Esophagus mucosa (tissue), 1 donor: ENCODE data around the gene PCTP. TPM values are rescaled to one million over a fixed set of nuclear protein-coding genes. Genes with fewer than 3 reads are reported as not detected.
A peak's percentile ranks its signal among the peaks of the same experiment; 100 is the strongest.

Source experiments
- ATAC-seq: fragments of 200-7000 bp; cut with Tn5 transposase; one replicate; pipeline ENCODE4 v1.9.1; 2020
- total RNA-seq: library from RNA; stranded (reverse); gene quantifications from one replicate; pipeline ENCODE4 v1.2.4, GENCODE V29; 2023
- donor health status: DM: yes; HTN: yes; CAD: no.

The PCTP gene
- total RNA-seq: 9.1 TPM

- ATAC-seq: peak; percentile 99
Observed at GRCh38 chr17:55750750-55751657, at the start of gene PCTP. TSS of gene PCTP (plus strand) at chr17:55751051. CDS start at chr17:55751104, 53 bp downstream.

DNA sequence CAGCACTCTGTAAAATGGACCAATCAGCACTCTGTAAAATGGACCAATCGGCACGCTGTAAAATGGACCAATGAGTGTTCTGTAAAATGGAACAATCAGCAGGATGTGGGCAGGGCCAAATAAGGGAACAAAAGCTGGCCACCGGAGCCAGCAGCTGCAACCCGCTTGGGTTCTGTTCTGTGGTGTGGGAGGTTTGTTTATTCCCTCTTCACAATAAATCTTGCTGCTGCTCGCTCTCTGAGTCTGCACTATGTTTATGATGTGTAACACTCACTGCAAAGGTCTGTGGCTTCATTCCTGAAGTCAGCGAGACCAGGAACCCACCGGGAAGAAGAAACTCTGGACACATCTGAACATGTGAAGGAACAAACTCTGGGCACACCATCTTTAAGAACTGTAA, 48.7 kb upstream of the PCTP start:
- no peak for ATAC-seq

DNA sequence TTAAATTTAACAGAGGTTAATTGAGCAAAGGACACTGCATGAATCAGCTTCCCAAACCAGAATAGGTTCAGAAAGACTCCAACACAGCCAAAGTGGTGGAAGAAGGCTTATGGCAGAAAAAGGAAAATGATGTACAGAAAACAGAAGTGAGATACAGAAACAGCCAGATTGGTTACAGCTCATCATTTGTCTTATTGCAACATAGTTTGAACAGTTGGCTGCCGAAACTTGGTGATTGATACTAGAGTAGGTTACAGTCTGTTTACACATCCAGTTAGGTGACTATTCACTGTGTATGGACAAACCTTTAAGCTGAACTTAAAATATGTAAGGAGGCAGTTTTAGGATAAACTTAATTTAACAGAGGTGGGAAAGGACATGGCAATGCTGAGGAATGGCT, 46.5 kb upstream of the PCTP start:
- no peak for ATAC-seq

GRCh38 chr17:55705847-55706246, 45.0 kb upstream of the PCTP start:
- peak; percentile 39 for ATAC-seq

- ATAC-seq: no peak
Observed at GRCh38 chr17:55706808-55707773, 43.8 kb upstream of the PCTP start.

DNA sequence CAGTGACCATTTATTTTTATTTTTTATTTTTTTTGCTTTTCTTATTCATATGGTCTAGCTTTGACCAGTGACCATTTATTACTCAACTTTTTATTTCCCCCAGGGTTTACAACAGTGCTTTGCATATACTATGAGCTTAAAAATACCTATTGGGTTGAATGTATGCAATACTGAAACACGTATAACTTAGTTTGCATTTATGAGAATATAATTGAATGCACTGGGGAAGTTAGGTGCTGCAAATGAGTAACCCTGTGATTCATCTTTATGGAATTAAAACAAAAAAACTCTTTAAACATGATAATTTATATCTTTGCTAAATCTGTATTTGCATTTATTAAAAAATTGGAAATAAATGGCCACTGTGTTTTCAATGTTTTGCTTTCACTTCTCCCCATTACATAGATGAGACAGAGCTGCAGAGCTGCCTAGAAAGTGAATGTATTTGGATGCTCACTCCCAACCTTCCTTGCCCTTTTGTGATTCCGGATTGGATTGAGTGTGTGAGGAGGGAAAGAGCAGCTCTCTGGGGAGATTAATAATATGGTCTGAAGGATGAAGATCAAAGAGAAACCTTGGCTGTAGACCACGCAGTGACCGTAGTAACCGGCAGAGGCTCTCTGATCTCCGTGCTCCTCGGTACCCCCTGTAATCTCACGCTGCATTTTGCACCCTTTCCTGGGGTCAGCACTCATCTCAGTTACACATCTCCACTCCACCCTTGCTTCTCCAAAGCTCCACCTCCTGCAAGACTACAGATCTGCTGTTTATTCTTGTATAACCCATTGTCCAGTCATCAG, 42.5 kb upstream of the PCTP start:
- ATAC-seq: no peak

- no peak for ATAC-seq
Observed at GRCh38 chr17:55709440-55709839, 41.4 kb upstream of the PCTP start.

GRCh38 chr17:55709984-55710383, 40.9 kb upstream of the PCTP start:
- ATAC-seq: no peak

DNA sequence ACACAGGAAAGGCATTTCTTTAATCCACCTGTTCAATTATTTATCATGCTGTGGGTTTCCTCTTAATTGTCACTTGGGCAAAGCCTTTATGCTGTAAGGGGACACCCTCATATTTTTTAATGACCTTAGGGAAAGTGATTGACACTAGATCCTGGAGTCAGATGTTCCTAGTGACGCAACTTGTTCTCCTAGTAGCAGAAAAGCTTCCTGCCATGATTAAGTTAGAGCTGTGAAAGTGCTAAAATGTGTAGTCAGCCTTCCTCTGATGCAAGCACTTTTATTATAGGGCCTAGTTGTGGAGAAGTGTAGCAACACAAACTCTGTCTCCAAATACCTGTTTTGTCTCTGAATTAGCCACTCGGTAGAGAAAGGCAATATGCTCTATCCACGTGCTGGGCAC, 40.4 kb upstream of the PCTP start:
- ATAC-seq: peak; percentile 51

- ATAC-seq: no peak
Observed at GRCh38 chr17:55710829-55711496, 39.9 kb upstream of the PCTP start.

DNA sequence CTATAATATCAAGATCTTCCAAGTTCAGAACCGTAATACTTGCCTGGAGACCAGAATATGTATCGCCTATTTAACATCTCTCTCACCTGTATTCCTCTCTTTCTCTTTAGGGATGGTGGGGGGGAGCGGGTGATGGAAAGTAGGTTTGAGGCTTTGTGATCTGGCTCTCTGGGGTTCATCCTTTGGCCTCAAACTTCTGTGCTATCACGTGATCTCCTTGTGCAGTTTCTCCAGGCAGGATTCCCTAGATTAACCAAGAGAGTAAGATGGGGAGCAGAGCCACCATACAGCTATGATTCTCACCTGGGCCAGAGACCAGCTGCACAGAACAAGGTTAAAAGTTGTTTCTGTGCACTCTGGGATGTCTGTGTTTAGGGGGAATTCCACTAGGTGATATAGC, 33.4 kb upstream of the PCTP start:
- no peak for ATAC-seq

DNA sequence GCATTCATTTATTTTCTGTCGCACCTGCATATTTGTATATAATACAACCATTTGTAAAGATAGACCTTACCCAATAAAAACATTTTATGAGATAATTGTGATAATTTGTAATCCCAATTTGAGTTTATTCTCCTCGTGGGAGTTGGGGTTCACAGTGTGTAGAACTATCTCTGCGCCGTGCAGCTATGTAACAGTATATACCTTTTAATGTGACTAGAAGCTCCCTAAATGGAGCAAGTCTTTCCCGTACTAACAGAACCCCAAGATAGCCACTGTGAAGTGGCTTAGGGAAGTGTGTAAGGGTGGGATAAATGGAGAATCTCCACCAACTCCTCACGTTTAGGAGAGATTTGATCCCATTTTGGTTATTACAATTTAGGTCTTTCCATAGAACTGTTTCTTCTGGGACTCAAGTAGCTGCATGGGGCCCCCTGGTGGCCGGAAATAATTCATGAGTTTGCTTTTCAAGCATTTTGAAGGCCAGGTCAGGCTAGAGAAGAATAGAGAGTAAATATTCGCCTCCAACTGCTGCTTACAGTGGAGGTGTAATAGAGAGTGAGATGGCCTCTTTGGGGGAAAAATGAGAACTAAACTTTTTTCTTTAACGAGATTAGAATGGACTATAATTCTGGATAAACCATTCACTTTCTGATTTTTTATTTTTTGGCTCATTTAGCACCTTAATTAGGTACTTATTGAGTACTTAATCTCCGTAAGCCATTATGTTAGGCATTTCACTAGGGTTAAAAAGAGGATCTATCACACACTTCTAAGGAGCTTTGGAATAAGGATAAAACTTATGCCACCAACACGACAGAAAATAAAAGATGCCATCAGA, 32.7 kb upstream of the PCTP start:
- ATAC-seq: peak; percentile 22

- ATAC-seq: no peak
Observed at GRCh38 chr17:55720919-55721836, 29.7 kb upstream of the PCTP start.

GRCh38 chr17:55722016-55722736, 28.7 kb upstream of the PCTP start:
- no peak for ATAC-seq

DNA sequence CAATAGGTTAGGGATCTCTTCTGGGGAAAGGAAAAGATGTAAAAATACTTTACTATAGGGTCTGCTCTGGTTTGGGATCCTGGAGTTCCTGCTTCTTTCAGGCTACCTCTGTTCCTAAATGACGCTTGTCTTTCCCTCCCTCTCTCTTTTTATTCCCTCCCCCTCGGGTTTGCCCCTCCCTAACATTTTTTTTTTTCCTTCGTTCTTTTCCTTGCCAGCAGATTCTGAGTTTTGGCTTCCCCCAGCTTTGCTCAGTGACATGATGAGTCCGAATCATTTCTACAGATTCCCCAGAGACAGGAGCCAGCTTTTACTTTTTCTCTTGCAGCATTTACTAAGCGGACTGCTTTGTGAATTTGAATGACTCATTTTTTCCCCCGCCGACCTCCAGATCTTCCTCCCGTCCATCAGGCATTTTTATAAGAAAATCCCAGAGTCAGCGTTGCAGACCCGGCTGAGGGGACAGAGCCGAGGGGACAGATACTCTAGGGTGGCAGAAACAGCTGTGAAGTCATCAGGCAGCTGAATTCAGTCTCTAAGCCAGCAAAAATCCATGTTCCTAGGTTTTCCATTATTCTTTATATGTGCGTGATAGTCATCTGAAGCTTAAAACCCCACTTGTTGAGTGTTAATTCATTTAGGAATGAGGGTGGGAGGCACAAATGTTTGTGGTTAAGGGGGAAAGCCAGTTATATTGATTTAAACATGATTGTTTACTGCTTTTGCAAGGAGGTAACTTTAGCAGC, 27.9 kb upstream of the PCTP start, which contains the start of gene TMEM100:
TSS of gene TMEM100 (minus strand) at position 123 of the 746 bp plus-strand sequence. CDS start 1,794 bp downstream, outside the sequence.
- ATAC-seq: no peak

- ATAC-seq: no peak
Observed at GRCh38 chr17:55723488-55723848, 27.4 kb upstream of the PCTP start.

DNA sequence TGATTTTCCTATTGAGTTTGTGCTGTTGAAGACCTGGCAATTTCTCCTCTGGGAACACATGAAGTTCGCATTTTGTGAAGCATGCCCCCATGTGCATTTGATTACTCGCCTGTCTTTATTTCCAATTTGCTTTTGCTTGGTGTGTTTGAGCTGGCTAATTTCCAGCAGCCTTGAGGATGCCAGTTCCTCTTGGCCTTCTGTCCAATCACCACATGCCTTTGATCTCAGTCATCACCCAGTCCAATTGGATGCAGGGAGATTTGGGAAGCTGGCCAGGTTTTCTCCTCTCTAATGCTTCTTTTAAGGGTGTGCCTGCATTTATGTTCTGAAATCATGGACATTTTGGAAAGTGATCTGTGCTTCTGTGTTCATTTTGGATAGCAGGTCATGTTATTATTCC, 24.4 kb upstream of the PCTP start:
- no peak for ATAC-seq

DNA sequence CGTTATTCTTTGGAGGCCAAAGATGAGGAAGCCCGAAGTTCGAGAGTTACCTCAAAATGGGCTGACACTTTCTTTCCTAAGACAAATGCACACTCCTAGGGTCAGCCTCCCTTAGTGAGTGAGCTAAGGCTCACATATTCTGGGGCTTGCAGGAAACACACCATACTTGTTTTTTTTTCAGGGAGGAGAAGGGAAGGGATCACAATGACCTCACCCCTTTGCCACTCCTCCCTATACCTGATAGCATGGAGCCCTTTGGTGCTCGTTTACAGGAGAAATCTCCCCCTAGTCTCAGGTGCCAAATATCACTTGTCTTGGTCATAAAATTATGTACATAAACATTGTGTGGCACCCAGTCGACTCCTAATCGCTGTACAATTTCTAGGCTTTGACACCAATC, 23.6 kb upstream of the PCTP start:
- no peak for ATAC-seq
